ENCODE results near the gene NECTIN4.

The NECTIN4 gene

DNA sequence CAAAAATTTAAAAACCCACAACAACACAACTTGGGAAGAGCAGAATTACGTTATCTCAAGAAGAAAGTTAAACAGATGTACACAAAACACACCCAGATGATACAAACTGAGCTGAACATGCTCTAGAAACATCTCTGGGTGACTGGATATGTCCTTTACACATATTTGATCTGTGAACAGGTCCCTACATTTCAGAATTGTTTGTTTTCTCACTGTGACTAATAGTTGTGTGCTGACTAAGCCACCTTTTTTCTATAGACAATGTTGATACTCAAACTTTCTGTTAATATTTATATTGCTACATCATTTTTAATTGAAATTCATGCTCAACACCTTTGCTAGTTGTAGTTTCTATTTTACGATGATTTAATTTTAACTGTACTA, 67.4 kb downstream of the NECTIN4 start:
- no peak for TF ChIP-seq CTCF (IDR thresholded peaks at IDR 0.05; ENCODE audit: insufficient read depth, missing control alignments)
- DNase-seq (ENCODE audit: insufficient read length, low spot score) (no peak), FAIRE-seq (no peak)

- FAIRE-seq (no peak), DNase-seq (ENCODE audit: insufficient read length, low spot score) (peak; percentile 98)
- TF ChIP-seq CTCF (IDR thresholded peaks at IDR 0.05; ENCODE audit: insufficient read depth, missing control alignments) = no peak
Measured at GRCh38 chr1:161021165-161021969, 68.0 kb downstream of the NECTIN4 start.
